ENCODE measurements around the gene LGI2. TPM values are rescaled to one million over a fixed set of nuclear protein-coding genes. Genes with fewer than 3 reads are reported as not detected.

Gene LGI2
- total and polyA plus RNA-seq, 2 of the 8 experiments (the other 6 are each of a cell fraction or from before 2014, with no cell fraction given) = 2.3 to 4.0 TPM

GRCh38 chr4:24949970-24950369 lies 80.8 kb downstream of the LGI2 start:
- Histone ChIP-seq H3K4ac (replicated peaks; ENCODE audit: insufficient read length, low read depth, low read length) (no peak overlapping the region), H3K18ac (ENCODE audit: extremely low read depth, low read length) (no peak overlapping the region), H2BK120ac (replicated peaks; ENCODE audit: low read depth, low read length) (no peak overlapping the region), H2BK15ac (ENCODE audit: low read length) (no peak overlapping the region), H2AK5ac (ENCODE audit: low read depth, low read length) (no peak overlapping the region), H3K56ac (replicated peaks; ENCODE audit: insufficient read length, low read depth, low read length) (no peak overlapping the region), H2BK5ac (ENCODE audit: low read depth, low read length) (no peak overlapping the region), H2AFZ (ENCODE audit: low read length) (no peak overlapping the region; the same call in 1 of the 2 replicates), H3K9me3 (ENCODE audit: insufficient read depth in 2 of 2, low read depth in 1 of 2, low read length in 1 of 2) (peaks cover 0 to 3% of the 10 kb centered on the region in 2 experiments; a peak in 1 of 4 replicates), H2BK20ac (ENCODE audit: low read length) (no peak overlapping the region), H4K91ac (replicated peaks; ENCODE audit: insufficient read length, low read length) (no peak overlapping the region), H4K20me1 (replicated peaks in 1 of 2; ENCODE audit: control insufficient read depth in 1 of 2, insufficient read depth in 2 of 2, low read length in 2 of 2) (no peaks in the 10 kb centered on the region), H3K27ac (ENCODE audit: low read depth, low read length) (no peak overlapping the region), H3K79me1 (ENCODE audit: low read depth, low read length) (no peaks in the 10 kb centered on the region), H2BK12ac (ENCODE audit: low read depth, low read length) (no peak overlapping the region), H4K8ac (ENCODE audit: extremely low read depth, insufficient read depth, low read length) (no peak overlapping the region), H3K4me1 (replicated peaks in 1 of 4; ENCODE audit: control insufficient read depth in 3 of 4, insufficient read depth in 4 of 4, low read length in 3 of 4) (no peaks in the 10 kb centered on the region), H3K27me3 (replicated peaks in 1 of 4; ENCODE audit: control insufficient read depth in 3 of 4, extremely low read depth in 1 of 4, insufficient read depth in 3 of 4, low read length in 3 of 4) (no peaks in the 10 kb centered on the region), H3K23me2 (ENCODE audit: low read depth, low read length) (no peaks in the 10 kb centered on the region; the same call in 1 of the 2 replicates), H3K14ac (ENCODE audit: insufficient read length) (no peak overlapping the region), H3K36me3 (ENCODE audit: control insufficient read depth in 2 of 4, insufficient read depth in 4 of 4, low read length in 3 of 4) (no peaks in the 10 kb centered on the region), H3K4me2 (ENCODE audit: insufficient read depth in 1 of 2, low read depth in 2 of 2, low read length in 2 of 2) (no peak overlapping the region), H3K79me2 (ENCODE audit: control insufficient read depth in 1 of 2, insufficient read depth in 2 of 2, low read length in 2 of 2) (no peaks in the 10 kb centered on the region), H4K5ac (ENCODE audit: insufficient read length, low read depth, low read length) (no peak overlapping the region), H3K9ac (replicated peaks in 1 of 4; ENCODE audit: extremely low read depth in 1 of 4, low read depth in 3 of 4, low read length in 3 of 4) (no peak overlapping the region), H3K4me3 (ENCODE audit: extremely low read depth in 1 of 4, insufficient read depth in 2 of 4, low read depth in 3 of 4, low read length in 4 of 4) (no peak overlapping the region), H3K23ac (ENCODE audit: insufficient read length) (no peak overlapping the region)
- CTCF ChIA-PET (ENCODE audit: partially characterized antibody) = interaction anchor here (1.3 kb wide), 1 partner anchor 255 kb away, joined by 3 read pairs; no protein-coding TSS in a partner anchor
- TF ChIP-seq CTBP2 (IDR thresholded peaks at IDR 0.05; ENCODE audit: borderline replicate concordance, insufficient read depth, insufficient read length, low read length) (no peak), EP300 (IDR thresholded peaks at IDR 0.05; ENCODE audit: borderline replicate concordance in 1 of 2, low read depth in 2 of 2, low read length in 2 of 2) (no peak), SRF (IDR thresholded peaks at IDR 0.05; ENCODE audit: low read depth, low read length) (no peak), POU5F1 (IDR thresholded peaks at IDR 0.05; ENCODE audit: low read depth, low read length) (no peak), SIX5 (IDR thresholded peaks at IDR 0.05; ENCODE audit: low read depth, low read length) (no peak), NRF1 (IDR thresholded peaks at IDR 0.05; ENCODE audit: low read depth, low read length) (no peak), NANOG (IDR thresholded peaks at IDR 0.05; ENCODE audit: insufficient read depth, low read depth, low read length, poor library complexity, severe bottlenecking) (no peak), SIN3A (conservative IDR thresholded peaks at IDR 0.05 in 1 of 2, IDR thresholded peaks at IDR 0.05 in 1 of 2; ENCODE audit: low read depth in 1 of 2, low read length in 2 of 2) (no peak), SP1 (IDR thresholded peaks at IDR 0.05; ENCODE audit: low read depth, low read length) (no peak), GTF2F1 (IDR thresholded peaks at IDR 0.05; ENCODE audit: borderline replicate concordance, low read depth, low read length) (no peak), CHD1 (IDR thresholded peaks at IDR 0.05; ENCODE audit: low read depth, low read length) (no peak), BRCA1 (IDR thresholded peaks at IDR 0.05; ENCODE audit: low read depth, low read length) (no peak), EGR1 (IDR thresholded peaks at IDR 0.05; ENCODE audit: borderline replicate concordance, low read depth, low read length) (no peak)
- no peak for FAIRE-seq
- POLR2A ChIA-PET (ENCODE audit: partially characterized antibody) = no interaction called here
- no peak for DNase-seq (ENCODE audit: low read depth in 1 of 2, low spot score in 2 of 2)

All from H1 (cell line).